Bronchial epithelial cell (primary cell): ENCODE measurements around the gene ADAMTS15. TPM values are rescaled to one million over a fixed set of nuclear protein-coding genes. Genes with fewer than 3 reads are reported as not detected.

ENCODE experiments used
- DNase-seq: peaks from one replicate; pipeline ENCODE4 v3.0.0-alpha.2; 2010; ENCODE audit warnings: low read depth
- FAIRE-seq: peaks from 2 replicates; lab custom pipeline; 2011; peaks lifted over from hg19 to GRCh38; lab: Jason Lieb, UNC
- H3K27me3 ChIP-seq: 2 replicates; pipeline ENCODE4 v1.5.1; 2011; ENCODE audit warnings: low read length; ENCODE audit not compliant: control insufficient read depth, insufficient read depth
- H3K36me3 ChIP-seq: 2 replicates; pipeline ENCODE4 v1.5.1; 2011; ENCODE audit warnings: low read length; ENCODE audit not compliant: control insufficient read depth, insufficient read depth
- H3K4me3 ChIP-seq: 2 replicates; pipeline ENCODE4 v1.5.1; 2011; ENCODE audit warnings: mild to moderate bottlenecking, low read depth, low read length, control low read depth
- CTCF ChIP-seq: IDR thresholded peaks from 2 replicates; pipeline ENCODE4 v1.5.1; 2011; ENCODE audit warnings: mild to moderate bottlenecking, moderate library complexity, low read length, control low read depth, inconsistent platforms; ENCODE audit not compliant: insufficient read depth, severe bottlenecking
- total RNA-seq: library from RNA; depleted of rRNA; stranded (reverse); fragments of >200 nt; gene quantifications from 2 replicates; pipeline ENCODE4 v1.2.1, GENCODE V29; 2014

ADAMTS15 gene
- total RNA-seq, 1 donor from 2014 or later, result 0.26 TPM

- H3K36me3 ChIP-seq, result no peaks in the 10 kb centered on the region
- FAIRE-seq (no peak), DNase-seq (no peak)
- TF ChIP-seq CTCF, result no peak
- no peaks in the 10 kb centered on the region for H3K27me3 ChIP-seq
- H3K4me3 ChIP-seq, result no peak overlapping the region
Observed at GRCh38 chr11:130487924-130488815, 39.7 kb downstream of the ADAMTS15 start.

GRCh38 chr11:130488848-130489584 lies 40.6 kb downstream of the ADAMTS15 start:
- no peak for FAIRE-seq
- TF ChIP-seq CTCF, result no peak
- Histone ChIP-seq H3K27me3 (no peaks in the 10 kb centered on the region), H3K4me3 (no peak overlapping the region), H3K36me3 (no peaks in the 10 kb centered on the region)
- DNase-seq, result no peak

DNA sequence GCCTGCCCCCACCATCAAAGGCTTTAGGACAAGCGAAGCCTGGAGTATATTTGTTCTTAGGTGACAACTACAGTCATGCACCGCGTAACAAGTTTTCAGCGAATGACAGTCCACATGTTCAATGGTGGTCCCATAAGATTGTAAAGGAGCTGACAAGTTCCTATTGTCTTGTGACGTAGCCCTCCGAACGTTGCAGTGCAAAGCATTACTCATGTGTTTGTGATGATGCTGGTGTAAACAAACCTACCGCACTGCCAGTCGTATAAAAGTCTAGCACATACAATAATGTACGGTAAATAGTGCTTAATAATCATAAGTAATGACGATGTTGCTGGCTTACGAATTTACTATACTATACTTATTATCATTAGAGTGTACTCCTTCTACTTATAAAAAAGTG lies 41.3 kb downstream of the ADAMTS15 start:
- FAIRE-seq, result no peak
- no peaks in the 10 kb centered on the region for H3K27me3 ChIP-seq
- TF ChIP-seq CTCF, result no peak
- no peak for DNase-seq
- H3K36me3 ChIP-seq, result no peaks in the 10 kb centered on the region
- H3K4me3 ChIP-seq, result no peak overlapping the region

DNA sequence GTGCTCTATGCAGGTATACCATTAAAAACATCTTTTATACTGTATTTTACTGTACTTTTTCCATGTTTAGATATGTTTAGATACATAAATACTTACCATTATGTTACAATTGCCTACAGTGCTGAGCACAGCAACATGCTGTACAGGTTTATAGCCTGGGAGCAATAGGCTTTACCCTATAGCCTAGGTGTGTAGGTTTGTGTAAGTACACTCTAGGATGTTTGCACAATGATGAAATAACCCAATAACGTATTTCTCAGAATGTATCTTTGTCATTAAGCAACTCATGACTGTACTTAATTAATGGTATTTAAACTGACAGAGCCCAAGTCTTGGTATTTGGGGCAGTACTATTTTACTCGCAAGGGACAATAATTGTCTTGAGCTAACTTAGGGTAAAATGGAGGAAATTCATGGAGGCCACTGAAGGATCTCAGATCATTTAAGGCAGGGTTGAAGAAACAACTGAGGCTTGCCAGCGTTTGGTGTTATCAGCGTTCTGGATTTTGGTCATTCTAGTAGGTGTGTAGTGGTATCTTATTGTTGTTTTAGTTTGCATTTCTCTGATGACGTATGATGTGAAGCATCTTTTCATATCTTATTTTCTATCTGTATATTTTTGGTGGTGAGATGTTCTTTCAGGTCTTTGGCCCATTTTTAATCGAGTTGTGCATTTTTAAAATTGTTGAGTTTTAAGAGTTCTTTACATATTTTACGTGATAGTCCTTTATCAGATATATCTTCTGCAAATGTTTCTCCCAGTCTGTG lies 42.4 kb downstream of the ADAMTS15 start:
- no peak for FAIRE-seq
- TF ChIP-seq CTCF, result no peak
- Histone ChIP-seq H3K4me3 (no peak overlapping the region), H3K27me3 (no peaks in the 10 kb centered on the region), H3K36me3 (no peaks in the 10 kb centered on the region)
- peak; percentile 67 for DNase-seq

- Histone ChIP-seq H3K36me3 (no peaks in the 10 kb centered on the region), H3K27me3 (no peaks in the 10 kb centered on the region), H3K4me3 (no peak overlapping the region)
- no peak for TF ChIP-seq CTCF
- no peak for FAIRE-seq
- DNase-seq, result no peak
Observed at GRCh38 chr11:130498181-130498580, 49.7 kb downstream of the ADAMTS15 start.
